Esophagus muscularis mucosa (tissue), 4 donors: Measurements from ENCODE around the gene SPATA24. TPM values are rescaled to one million over a fixed set of nuclear protein-coding genes. Genes with fewer than 3 reads are reported as not detected.
A peak's percentile ranks its signal among the peaks of the same experiment; 100 is the strongest.

Experiments
- DNase-seq: peaks from one replicate; pipeline ENCODE4 v3.0.0-alpha.2; 2017; ENCODE audit errors: extremely low spot score
- H3K27ac ChIP-seq, 4 donors: fragments of 200-600 bp; sonication (generic); replicated peaks in 1 of 4; 1 replicate in 3 of 4; 2 replicates in 1 of 4; pipeline ENCODE4 v1.5.1; 2016 to 2019; ENCODE audit warnings: mild to moderate bottlenecking in 1 of 4
- H3K27me3 ChIP-seq, 4 donors: fragments of 200-600 bp; sonication (generic); one replicate each; pipeline versions ENCODE4 v1.5.1 to v1.6.0; 2016 to 2019
- H3K36me3 ChIP-seq, 4 donors: fragments of 200-600 bp; sonication (generic); one replicate each; pipeline ENCODE4 v1.5.1; 2016 to 2019
- H3K4me1 ChIP-seq, 4 donors: fragments of 200-600 bp; sonication (generic); one replicate each; pipeline ENCODE4 v1.5.1; 2016 to 2019
- H3K4me3 ChIP-seq, 4 donors: fragments of 200-600 bp; sonication (generic); 1 replicate in 2 of 4; 2 replicates in 2 of 4; pipeline ENCODE4 v1.5.1; 2016 to 2019; ENCODE audit warnings: mild to moderate bottlenecking in 4 of 4, moderate library complexity in 1 of 4
- H3K9me3 ChIP-seq, 4 donors: fragments of 200-600 bp; sonication (generic); 1 replicate in 3 of 4; 2 replicates in 1 of 4; pipeline ENCODE4 v1.5.1; 2016 to 2019
- CTCF ChIP-seq, 3 experiments: fragments of 200-600 bp in 2 of 3; fragments of 450-650 bp in 1 of 3; sonication (generic) in 2 of 3; IDR thresholded peaks; one replicate each; pipeline ENCODE4 v1.5.1; 2017 to 2019; ENCODE audit warnings: antibody characterized with exemption in 3 of 3, mild to moderate bottlenecking in 2 of 3, moderate library complexity in 1 of 3
- EP300 ChIP-seq: sonication (generic); formaldehyde crosslinking; IDR thresholded peaks from one replicate; pipeline ENCODE4 v1.6.1; 2017; ENCODE audit warnings: antibody characterized with exemption
- POLR2A ChIP-seq: fragments of 450-650 bp; IDR thresholded peaks from one replicate; pipeline ENCODE4 v1.6.1; 2017; ENCODE audit warnings: antibody characterized with exemption, moderate library complexity, mild to moderate bottlenecking, low read depth
- POLR2AphosphoS5 ChIP-seq, 2 donors: sonication (generic); formaldehyde crosslinking; IDR thresholded peaks; one replicate each; pipeline ENCODE4 v1.6.1; 2017; ENCODE audit warnings: antibody characterized with exemption in 2 of 2
- WGBS: methylation state at CpG from one replicate; pipeline ENCODE4 v1.1.5; 2018; 5-methylcytosine and 5-hydroxymethylcytosine counted together
- intact Hi-C: fragments of 100-400 bp; cut with DNase I; formaldehyde crosslinking; loops from one replicate; pipeline ENCODE4 v1.15.1; 2023
- total RNA-seq, 4 donors: library from RNA; depleted of rRNA; stranded (reverse); fragments of >200 nt; gene quantifications; one replicate each; pipeline versions ENCODE4 v1.1.0 to v1.2.1, GENCODE V29; 2016

The SPATA24 gene
- total RNA-seq, 4 donors from 2014 or later, result 2.9 to 6.5 (median 4.8) TPM

GRCh38 chr5:139385061-139386049 is 18.5 kb downstream of the SPATA24 start:
- TF ChIP-seq POLR2AphosphoS5 (IDR thresholded peaks at IDR 0.05) (no peak), CTCF (IDR thresholded peaks at IDR 0.05) (peak in 1 of 3 experiments; percentile 23)
- Histone ChIP-seq H3K4me3 (peak overlapping the region; percentile 33 to 43 (median 41)), H3K9me3 (no peaks in the 10 kb centered on the region), H3K27me3 (no peaks in the 10 kb centered on the region), H3K4me1 (peaks cover 11 to 28% (median 21%) of the 10 kb centered on the region in 4 donors), H3K27ac (peak overlapping the region; percentile 16 to 69 (median 50)), H3K36me3 (peaks cover 0 to 11% (median 0%) of the 10 kb centered on the region in 4 donors)
- WGBS, result 52% methylated on average over 8 of the region's 8 CpGs
- intact Hi-C loops, result no loop called here
- no peak for DNase-seq

DNA sequence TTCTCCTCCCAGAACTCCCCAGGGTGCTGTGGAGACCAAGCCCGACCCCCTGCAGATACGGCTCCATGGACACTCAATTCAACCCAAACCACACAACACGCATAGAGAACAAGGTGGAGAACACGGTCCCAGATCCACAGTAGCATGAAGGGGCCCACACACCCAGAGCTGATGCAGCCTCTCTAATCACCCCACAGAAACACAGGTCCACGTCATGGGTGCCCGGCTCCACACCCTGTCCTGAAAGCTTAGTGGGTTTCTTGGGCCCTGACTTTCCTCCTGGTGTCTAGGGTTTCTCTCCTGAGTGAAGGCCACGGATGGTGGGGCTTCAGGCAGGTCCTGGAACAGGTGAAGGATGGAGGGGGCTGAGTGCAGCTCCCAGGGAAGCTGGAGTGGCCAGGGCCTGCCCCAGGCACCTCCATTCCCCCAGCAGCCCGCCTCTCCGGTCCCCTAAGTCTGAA is 19.3 kb downstream of the SPATA24 start:
- Histone ChIP-seq H3K36me3 (peaks cover 0 to 5% (median 0%) of the 10 kb centered on the region in 4 donors), H3K27ac (peak overlapping the region; percentile 16 to 69 (median 50)), H3K9me3 (no peaks in the 10 kb centered on the region), H3K4me3 (peak overlapping the region; percentile 33 to 43 (median 41)), H3K27me3 (no peaks in the 10 kb centered on the region), H3K4me1 (peaks cover 11 to 28% (median 21%) of the 10 kb centered on the region in 4 donors)
- WGBS, result 81% methylated on average over 9 of the region's 9 CpGs
- TF ChIP-seq POLR2A (no peak), EP300 (no peak), CTCF (IDR thresholded peaks at IDR 0.05) (no peak), POLR2AphosphoS5 (IDR thresholded peaks at IDR 0.05) (no peak)
- no peak for DNase-seq
- intact Hi-C loops, result no loop called here

DNA sequence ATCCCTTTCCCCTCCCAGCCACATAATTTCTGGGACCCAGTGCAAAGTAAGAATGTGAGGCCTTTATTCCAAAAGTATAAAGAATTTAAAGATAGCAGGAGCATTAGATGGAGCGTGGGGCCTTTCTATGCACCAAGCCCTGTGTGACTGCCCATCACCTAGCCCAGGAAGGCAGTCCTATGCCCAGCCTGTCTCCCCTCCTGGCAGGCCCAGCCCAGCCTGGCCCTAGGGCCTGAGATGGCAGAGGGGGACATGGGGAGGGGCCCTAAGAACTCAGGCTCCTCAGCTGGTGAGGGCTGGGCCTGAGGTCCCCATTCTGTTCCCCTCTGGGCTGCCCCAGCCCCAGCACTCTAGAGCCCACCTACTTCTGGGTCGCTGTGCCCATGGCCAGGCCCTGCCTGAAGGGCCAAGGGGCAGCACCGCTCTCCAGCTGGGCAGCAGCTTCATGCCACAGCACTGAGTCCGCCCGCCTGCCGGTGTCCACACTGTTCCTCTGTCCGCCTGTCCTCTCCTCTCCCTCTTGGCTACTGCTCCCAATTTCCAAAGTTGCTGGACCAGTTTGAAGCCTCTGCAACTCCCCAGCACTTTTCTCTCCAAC is 19.8 kb downstream of the SPATA24 start:
- Histone ChIP-seq H3K9me3 (no peaks in the 10 kb centered on the region), H3K27me3 (no peaks in the 10 kb centered on the region), H3K36me3 (peaks cover 0 to under 1% (median 0%) of the 10 kb centered on the region in 4 donors), H3K27ac (peak overlapping the region in 1 of 4 donors; percentile 16), H3K4me1 (peaks cover 11 to 28% (median 19%) of the 10 kb centered on the region in 4 donors), H3K4me3 (no peak overlapping the region)
- WGBS, result 93% methylated on average over 7 of the region's 7 CpGs
- TF ChIP-seq EP300 (no peak), POLR2A (no peak), POLR2AphosphoS5 (IDR thresholded peaks at IDR 0.05) (no peak), CTCF (IDR thresholded peaks at IDR 0.05) (no peak)
- DNase-seq, result no peak
- intact Hi-C loops, result no loop called here

- intact Hi-C loops, result no loop called here
- Histone ChIP-seq H3K4me1 (peaks cover 7 to 21% (median 14%) of the 10 kb centered on the region in 4 donors), H3K9me3 (no peaks in the 10 kb centered on the region), H3K4me3 (no peak within 1 kb of the TSS), H3K27ac (peak within 1 kb of the TSS in 1 of 4 donors; percentile 16), H3K27me3 (no peaks in the 10 kb centered on the region), H3K36me3 (no peaks in the 10 kb centered on the region)
- 73% methylated on average over 10 of the region's 10 CpGs for WGBS
- no peak for DNase-seq
- no peak for TF ChIP-seq POLR2A
- TF ChIP-seq CTCF (IDR thresholded peaks at IDR 0.05), result no peak
- TF ChIP-seq POLR2AphosphoS5 (IDR thresholded peaks at IDR 0.05), result no peak
- TF ChIP-seq EP300, result no peak
These were observed 20.5 kb downstream of the SPATA24 start, which contains the start of gene SLC23A1 for GRCh38 chr5:139383275-139383992. SLC23A1 (minus strand) TSS chr5:139383297; CDS start chr5:139383253, 44 bp downstream.
